NCI-H2196 (cell line): ENCODE data around the gene C19orf47.
"Not testable (repeated sequence)": the region's sequence is repeated elsewhere in the genome, so short reads cannot be mapped to it uniquely, and the experiment has no call there.

ENCODE experiments used
- DNase-seq: peaks from one replicate; lab custom pipeline; 2025; ENCODE audit not compliant: unreplicated experiment; lab: John Stamatoyannopoulos, UW

The C19orf47 gene

DNA sequence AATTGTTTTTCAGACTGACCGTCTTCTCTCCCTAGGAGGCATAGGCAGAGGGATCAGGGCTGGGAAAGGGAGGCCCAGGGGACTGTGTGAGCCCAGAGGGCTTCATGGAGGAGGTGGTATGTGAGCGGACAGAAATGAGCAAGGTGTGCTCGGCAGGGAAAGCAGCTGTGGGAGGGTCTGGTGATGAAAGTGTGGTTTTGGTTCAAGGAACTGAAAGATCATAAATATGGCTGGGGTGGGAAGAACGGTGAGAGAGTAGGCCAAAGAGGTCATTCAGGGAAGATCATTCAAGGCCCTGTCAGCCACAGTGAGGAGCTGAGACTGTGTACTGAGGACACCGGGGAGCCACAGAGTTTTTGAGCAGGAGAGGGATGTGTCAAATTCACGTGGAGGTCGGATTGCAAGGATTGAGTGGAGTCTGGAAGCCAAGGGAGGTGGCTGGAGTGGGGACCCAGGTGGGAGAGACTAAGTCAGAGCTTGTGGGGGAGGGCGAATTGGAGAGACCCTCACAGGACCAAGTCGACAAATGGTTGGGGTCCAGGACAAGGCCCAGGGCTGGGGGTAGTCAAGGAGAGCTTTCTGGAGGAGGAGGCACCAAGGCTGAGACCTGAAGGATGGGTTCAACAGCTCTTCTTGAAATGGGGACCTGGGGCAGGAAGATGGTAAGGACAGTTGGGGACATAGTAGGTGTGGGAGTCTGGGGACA, 7.9 kb upstream of the C19orf47 start:
- DNase-seq = no peak

DNA sequence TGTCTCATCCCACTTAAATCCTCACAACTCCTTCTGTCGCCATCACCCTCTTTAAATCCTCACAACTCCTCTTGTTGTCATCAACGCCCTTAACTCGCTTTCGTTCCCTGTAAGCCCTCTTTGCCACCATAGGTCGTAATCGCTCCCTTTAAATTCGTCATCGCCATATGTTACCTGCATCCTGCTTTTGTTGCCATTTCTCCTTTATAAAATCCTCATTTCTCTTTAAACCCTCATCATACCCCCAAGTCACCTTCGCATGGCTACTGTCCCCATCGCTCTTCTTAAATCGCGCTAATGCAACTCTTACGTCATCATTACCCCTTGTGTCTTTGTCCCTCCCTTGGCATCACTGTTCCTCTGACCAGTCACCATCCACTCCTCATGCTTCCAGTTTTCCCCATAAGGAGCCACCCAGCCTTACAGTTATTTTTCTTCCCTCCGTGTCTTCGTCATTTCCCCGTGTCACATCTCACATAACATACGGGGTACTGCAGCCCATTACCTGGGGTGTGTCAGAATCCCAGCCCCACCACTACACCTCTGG, 837 bp upstream of the C19orf47 start:
- DNase-seq = peak; percentile 20

DNA sequence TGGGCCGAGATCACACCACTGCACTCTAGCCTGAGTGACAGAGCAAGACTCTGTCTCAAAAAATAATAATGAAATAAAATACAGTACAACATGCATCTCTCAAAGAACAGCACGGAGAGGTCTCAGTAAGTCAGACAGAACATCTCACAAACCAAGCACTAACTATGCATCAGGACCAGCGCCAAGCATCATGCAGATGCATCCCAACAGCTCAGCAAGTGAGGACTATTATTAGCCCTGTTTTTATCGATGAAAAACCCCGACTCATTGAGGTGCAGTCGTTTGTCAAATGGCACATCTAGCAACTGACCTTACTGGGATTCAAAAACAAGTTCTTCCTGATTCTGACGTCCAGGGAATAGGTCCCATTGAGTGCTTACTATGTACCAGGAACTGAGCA, 3.8 kb downstream of the C19orf47 start:
- no peak for DNase-seq

DNA sequence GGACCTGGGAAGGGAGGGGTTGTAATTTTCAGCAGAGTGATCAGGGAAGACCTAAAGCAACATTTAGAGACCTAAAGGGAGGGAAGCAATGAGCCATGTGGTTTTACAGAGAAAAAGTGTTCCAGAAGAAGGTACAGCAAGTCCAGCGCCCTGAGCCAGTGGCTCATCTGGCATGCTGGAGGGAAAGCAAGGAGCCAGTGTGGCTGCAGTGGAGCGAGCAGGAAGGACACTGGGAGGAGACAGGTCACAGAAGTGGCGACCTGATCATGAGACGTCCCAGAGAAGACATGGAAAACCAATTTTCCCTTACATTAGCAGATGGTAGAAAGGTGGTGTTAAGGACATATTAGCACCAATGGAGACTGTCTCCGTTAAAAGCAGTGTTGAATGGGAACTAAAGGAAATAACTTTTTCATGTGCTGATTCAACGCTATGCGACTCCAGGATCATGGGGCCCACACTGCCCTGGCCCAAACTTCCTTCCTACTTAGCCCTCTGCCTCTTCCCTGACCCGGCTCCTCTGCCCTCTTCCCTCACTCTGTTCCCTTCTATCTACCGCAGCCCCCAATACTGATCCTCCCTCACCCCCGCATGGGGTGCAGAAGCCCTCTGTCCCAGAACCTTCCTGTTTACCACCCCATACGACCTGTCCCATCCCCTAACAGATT, 5.4 kb downstream of the C19orf47 start:
- DNase-seq = no peak

GRCh38 chr19:40341601-40342482, 6.4 kb downstream of the C19orf47 start:
- no peak for DNase-seq

DNA sequence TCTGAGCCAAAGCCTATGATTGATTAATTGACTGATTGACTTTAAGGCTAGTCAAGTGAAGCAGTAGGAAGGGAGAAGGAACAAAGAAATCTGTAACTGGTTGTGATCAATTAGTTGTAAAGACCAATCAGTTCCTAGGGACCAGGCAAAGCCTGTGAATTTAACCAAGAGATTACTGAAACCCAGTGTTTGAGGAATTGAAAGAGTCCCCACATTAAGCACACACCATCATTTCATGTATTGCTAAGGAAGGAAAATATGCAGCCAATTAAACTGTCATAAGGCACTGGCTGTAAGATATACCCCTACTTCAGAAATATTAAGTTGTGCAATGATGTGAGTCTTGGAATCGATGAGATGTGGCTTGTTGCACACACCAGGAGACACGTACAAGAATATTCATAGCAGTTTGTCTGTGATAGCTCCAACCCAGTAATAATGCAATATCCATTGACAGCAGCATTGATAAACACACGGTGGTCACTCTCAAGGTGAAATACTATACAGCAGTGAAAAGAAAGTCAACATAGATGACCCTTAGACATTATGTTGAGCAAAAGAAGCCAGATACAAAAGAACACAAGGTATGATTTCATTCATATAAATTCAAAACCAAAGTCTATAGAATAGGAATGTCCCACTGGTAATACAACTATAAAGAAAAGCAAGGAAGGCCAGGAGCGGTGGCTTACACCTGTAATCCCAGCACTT, 9.0 kb downstream of the C19orf47 start:
- no peak for DNase-seq

- no peak for DNase-seq
These were observed 10.6 kb downstream of the C19orf47 start for GRCh38 chr19:40337594-40337993.

DNA sequence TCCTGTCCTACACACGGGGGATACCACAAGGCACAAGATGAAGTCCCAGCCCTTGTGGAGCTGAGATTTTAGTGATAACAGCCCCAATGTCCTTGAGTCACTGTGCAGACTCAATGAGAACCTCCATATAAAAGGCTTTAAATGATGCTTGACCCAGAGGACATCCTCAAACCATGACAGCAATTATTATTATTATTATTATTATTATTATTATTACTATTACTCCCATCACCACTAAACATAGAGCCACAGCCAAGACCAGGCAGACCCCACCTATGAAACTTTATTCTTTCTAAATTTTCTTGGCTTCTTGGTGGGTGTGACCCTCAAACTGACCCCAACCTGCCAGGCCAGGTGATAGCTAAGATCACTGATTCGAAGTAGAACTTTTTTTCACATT, 11.1 kb downstream of the C19orf47 start:
- DNase-seq = no peak

DNA sequence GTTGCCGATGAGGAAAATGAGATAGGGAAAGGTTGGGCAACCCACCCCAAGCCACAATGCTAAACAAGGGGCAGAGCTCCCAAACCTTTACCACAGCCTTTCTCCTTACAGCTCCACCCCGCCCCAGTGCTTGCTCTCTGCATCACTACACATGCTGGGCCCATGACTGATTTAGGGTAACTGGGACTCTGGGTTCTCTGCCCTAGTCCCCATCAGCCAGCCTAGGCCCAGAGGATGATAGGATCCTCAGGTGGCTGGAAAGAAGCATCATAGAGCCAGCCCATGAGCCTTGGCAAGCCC, 11.6 kb downstream of the C19orf47 start:
- DNase-seq = no peak

DNA sequence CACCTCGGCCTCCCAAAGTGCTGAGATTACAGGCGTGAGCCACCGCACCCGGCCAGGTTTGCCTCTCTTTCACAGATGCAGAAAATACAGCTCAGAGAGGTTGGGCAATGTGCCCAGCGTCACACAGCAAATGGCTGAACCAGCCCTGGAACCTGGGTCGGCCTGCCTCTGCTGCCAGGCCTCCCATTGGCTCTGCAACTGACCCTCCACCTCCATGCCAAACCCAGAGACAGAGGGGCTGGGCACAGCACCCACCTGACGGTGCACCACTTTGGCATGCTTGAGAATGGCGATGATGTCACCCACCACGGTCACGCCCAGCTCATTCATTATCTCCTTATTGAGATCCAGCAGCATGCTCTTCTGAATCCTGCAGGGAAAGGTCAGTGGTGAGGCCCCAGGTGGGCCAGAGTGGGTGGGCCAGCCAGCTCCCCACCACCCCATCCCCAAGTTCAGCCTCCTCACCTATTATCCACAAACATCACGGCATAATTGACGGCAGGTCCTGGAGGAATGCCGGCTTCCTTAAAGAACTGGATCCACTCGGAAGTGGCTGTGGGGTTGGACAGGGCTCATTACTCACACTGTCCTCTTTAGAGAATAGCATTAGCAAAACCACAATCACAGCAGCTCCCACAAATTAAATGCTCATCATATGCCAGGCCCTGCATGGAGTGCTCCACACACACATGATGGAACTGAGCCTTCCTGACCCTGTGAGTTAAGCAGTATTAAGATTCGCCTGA, 12.2 kb downstream of the C19orf47 start:
- DNase-seq = no peak

DNA sequence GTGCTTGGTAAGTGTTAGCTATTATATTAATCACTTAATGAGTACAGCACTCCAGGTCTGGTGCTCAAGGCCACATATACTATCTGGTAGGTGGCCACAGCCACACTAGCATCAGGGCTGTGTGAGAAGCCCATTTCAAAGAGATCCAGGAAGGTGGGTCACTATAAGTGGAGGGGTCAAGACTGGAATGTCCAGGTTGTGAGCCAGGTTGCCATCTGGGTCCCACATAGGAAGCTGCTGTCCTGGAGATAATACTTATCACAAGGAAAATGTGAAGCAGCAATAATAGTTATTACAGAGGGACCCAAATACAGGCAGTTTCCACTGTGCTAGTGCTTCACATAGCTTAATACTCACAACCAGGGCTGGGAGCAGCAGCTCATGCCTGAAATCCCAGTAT, 13.1 kb downstream of the C19orf47 start:
- no peak for DNase-seq

- DNase-seq = not testable (repeated sequence)
These were observed 15.1 kb downstream of the C19orf47 start for GRCh38 chr19:40333083-40333482.

DNA sequence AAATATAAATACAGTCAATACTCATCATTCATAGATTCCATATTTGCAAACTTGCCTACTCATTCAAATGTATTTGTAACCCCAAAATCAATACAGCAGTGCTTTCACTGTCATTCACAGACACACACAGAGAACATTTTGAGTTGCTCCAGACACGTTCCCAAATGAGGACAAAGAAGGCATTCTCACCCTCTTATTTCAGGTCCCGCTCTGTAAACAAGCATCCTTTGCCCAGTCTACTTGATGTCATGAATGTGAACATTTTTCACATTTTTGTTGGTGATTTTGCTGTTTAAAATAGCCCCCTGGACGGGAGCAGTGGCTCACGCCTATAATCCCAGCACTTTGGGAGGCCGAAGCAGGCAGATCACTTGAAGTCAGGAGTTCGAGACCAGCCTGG, 15.5 kb downstream of the C19orf47 start:
- DNase-seq = no peak

GRCh38 chr19:40331052-40331451, 17.1 kb downstream of the C19orf47 start:
- DNase-seq = peak; percentile 5

GRCh38 chr19:40326201-40326600, 22.0 kb downstream of the C19orf47 start:
- no peak for DNase-seq

DNA sequence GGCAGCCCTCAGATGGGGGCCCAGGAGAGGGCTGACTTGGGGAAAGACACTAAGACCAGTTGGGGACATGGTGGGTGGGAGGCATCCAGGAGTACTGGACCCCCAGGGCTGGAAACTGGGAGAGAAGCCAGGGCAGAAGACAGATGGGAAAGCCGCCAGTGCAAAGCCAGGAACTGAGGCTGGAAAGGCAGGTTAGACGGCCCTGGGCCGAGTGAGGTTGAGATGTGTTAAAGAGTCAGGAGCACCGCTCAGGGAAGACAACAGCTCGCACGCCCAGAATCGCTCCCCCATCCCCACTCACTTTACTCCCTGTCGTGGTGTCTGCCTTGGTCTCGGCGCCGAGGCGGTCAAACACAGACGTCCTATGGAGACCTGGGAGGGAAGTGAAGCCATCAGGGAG, 24.5 kb downstream of the C19orf47 start:
- DNase-seq = no peak

DNA sequence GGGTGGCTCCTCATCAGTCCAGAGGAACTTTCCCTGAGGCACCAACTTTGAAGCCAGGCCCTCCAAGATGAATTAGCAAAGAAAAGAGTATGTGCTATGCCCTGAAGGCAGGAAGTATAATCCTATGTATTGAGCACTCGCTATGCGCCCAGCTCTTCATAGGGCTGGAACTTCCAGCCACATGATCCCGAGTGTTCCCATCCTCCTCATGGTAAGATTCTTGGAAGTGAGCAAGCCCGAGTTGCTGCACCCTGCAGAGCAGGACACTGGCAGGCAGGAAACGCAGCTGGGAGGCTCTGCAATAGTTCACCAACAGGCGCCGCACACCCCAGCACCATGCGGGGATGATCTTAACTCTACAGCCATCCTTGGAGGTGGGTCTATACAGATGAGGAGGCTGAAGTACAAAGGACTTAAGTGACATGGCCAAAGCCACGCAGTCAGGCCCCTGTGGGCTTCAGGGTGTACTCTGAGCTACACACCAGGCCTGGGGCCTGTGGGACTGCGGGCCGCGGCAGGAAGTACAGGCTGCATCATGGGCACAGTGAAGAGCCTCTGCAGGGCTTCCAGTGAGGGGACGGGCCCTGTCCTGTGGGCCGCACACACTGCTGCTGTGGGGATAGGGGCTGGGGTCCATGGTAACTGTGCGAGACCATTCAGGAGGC, 25.1 kb downstream of the C19orf47 start:
- DNase-seq = no peak

DNA sequence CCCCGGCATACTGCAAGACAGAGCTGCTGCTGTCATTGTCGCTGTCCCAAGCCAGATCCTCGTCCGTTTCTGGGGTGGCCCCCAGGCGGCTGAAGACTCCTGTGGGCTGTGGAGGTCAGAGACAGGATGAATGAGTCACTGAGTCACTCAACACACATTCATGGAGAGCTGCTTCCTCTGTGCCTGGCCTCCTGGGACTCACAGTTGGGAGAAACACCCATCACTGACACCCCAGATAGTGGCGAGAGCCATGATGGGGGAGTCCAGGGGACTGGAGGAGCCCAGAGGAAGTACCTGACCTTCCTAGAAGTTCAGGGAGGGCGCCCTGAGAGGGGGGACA, 26.0 kb downstream of the C19orf47 start:
- DNase-seq = no peak

DNA sequence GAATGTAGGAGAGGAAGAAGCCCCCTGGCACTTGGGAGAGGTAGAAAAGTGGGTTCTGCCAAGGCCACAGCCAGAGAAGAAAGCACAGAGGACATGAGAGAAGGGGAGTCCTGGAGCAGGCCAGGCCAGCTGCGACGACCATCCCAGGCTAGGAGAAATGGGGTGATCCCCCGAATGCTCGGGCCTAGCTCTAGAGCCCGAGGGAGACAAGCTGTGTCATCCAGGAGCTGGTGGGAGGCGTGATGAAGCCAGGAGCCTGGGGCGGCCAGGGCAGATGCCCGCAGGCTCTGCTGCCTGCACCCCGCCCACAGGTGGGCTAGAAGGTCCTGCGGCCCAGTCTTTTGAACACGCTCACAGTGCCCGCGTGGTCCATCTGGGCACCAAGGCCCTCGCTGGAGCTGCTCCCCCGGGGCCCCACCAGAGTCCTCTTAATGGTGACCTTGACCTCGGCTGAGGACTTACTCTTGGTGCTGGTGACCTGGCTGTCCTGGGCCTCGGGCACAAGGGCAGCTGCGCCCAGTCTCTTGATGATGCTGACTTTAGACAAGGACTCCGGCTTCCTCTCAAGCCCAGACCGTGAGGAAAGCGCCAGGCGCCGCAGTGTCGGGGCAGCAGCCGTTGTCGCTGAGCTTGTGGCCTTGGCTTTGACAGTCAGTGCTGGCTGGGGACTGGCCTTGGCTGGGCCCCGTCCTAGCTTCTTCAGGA, 26.5 kb downstream of the C19orf47 start:
- DNase-seq = no peak
